HepG2 (cell line): ENCODE data around the gene CBY1. TPM values are rescaled to one million over a fixed set of nuclear protein-coding genes. Genes with fewer than 3 reads are reported as not detected.

Experiments
- ATF7 ChIP-seq, 2 experiments: fragments of 450-650 bp in 1 of 2; sonication (generic) in 1 of 2; formaldehyde crosslinking in 1 of 2; IDR thresholded peaks; 2 replicates each; pipeline versions ENCODE4 v1.4.0 to v1.6.1; 2016 to 2020; ENCODE audit warnings: antibody characterized with exemption in 1 of 2, mild to moderate bottlenecking in 1 of 2, missing genetic modification reagents in 1 of 2
- CC2D1A ChIP-seq: sonication (generic); formaldehyde crosslinking; IDR thresholded peaks from 2 replicates; pipeline ENCODE4 v1.8.1; 2023; ENCODE audit warnings: mild to moderate bottlenecking, missing genetic modification reagents
- ELF4 ChIP-seq: sonication (generic); formaldehyde crosslinking; IDR thresholded peaks from 2 replicates; pipeline ENCODE4 v1.5.0; 2020; ENCODE audit warnings: missing genetic modification reagents, mild to moderate bottlenecking, moderate library complexity, borderline replicate concordance
- GTF3A ChIP-seq: sonication (generic); formaldehyde crosslinking; conservative IDR thresholded peaks from 2 replicates; pipeline ENCODE4 v1.4.0; 2020; ENCODE audit warnings: mild to moderate bottlenecking, missing genetic modification reagents
- MED1 ChIP-seq: sonication (generic); formaldehyde crosslinking; IDR thresholded peaks from 2 replicates; pipeline ENCODE4 v1.4.0; 2020; ENCODE audit warnings: missing genetic modification reagents
- MYNN ChIP-seq: sonication (generic); formaldehyde crosslinking; IDR thresholded peaks from 2 replicates; pipeline ENCODE4 v1.4.0; 2020; ENCODE audit warnings: mild to moderate bottlenecking, low read depth, missing genetic modification reagents
- NFE2 ChIP-seq: sonication (generic); formaldehyde crosslinking; IDR thresholded peaks from 2 replicates; pipeline ENCODE4 v1.4.0; 2020; ENCODE audit warnings: missing genetic modification reagents
- NR2F6 ChIP-seq, 2 experiments: IDR thresholded peaks; 2 replicates each; pipeline ENCODE4 v1.6.1; 2016; ENCODE audit warnings: antibody characterized with exemption in 1 of 2, mild to moderate bottlenecking in 1 of 2
- PAXIP1 ChIP-seq: sonication (generic); formaldehyde crosslinking; conservative IDR thresholded peaks from 2 replicates; pipeline ENCODE4 v1.4.0; 2020; ENCODE audit warnings: mild to moderate bottlenecking, missing genetic modification reagents, moderate library complexity
- PITX1 ChIP-seq: sonication (generic); formaldehyde crosslinking; IDR thresholded peaks from 2 replicates; pipeline ENCODE4 v1.5.1; 2020; ENCODE audit warnings: mild to moderate bottlenecking, missing genetic modification reagents
- RNF2 ChIP-seq: fragments of 450-650 bp; conservative IDR thresholded peaks from 2 replicates; pipeline ENCODE4 v1.6.1; 2016; ENCODE audit warnings: low read depth
- SATB2 ChIP-seq: sonication (generic); formaldehyde crosslinking; IDR thresholded peaks from 2 replicates; pipeline ENCODE4 v1.5.0; 2020; ENCODE audit warnings: missing genetic modification reagents
- ZFP41 ChIP-seq: sonication (generic); formaldehyde crosslinking; IDR thresholded peaks from 2 replicates; pipeline ENCODE4 v1.4.0; 2020; ENCODE audit warnings: mild to moderate bottlenecking, missing genetic modification reagents, borderline replicate concordance
- ZNF343 ChIP-seq: sonication (generic); formaldehyde crosslinking; IDR thresholded peaks from 2 replicates; pipeline ENCODE4 v1.4.0; 2020; ENCODE audit warnings: mild to moderate bottlenecking, missing genetic modification reagents
- ZNF558 ChIP-seq: sonication (generic); formaldehyde crosslinking; IDR thresholded peaks from 2 replicates; pipeline ENCODE4 v1.9.0; 2022; ENCODE audit warnings: mild to moderate bottlenecking, missing genetic modification reagents, borderline replicate concordance
- polyA plus RNA-seq, 8 experiments: library from polyadenylated mRNA; depleted of rRNA in 3 of 8; stranded (reverse) in 7 of 8; unstranded in 1 of 8; fragments of >200 nt; fragmentation: Illumina TruSeq in 4 of 8; extraction: Trizol in 4 of 8; gene quantifications; 2 replicates each; pipeline versions ENCODE4 v1.2.1 to v1.2.3, GENCODE V29; 2011 to 2016; ENCODE audit warnings: low read depth in 4 of 8, missing spikeins in 1 of 8, mixed read lengths in 1 of 8; ENCODE audit not compliant: insufficient read depth in 1 of 8
- total RNA-seq, 5 experiments: library from RNA; depleted of rRNA; stranded (reverse); fragments of >200 nt; fragmentation: Illumina TruSeq; extraction: Trizol; gene quantifications; 2 replicates each; pipeline ENCODE4 v1.2.3, GENCODE V29; 2016; ENCODE audit warnings: low read depth in 1 of 5
- TF ChIP-seq, protein P1 (sequence below): sonication (generic); formaldehyde crosslinking; conservative IDR thresholded peaks from 2 replicates; pipeline ENCODE4 v1.4.0; 2020; ENCODE audit warnings: missing genetic modification reagents

CBY1 gene
- total and polyA plus RNA-seq, 2 of the 13 experiments (the other 11 are each of a cell fraction or from before 2014, with no cell fraction given), result 19.7 to 20.3 TPM

GRCh38 chr22:38705235-38706100 lies 49.0 kb downstream of the CBY1 start, which contains the start of gene GTPBP1 (continued):
- 0 out of 2 replicates have a peak, but pooled peaks have one; percentile 8 for TF ChIP-seq PAXIP1 (CRISPR knock-in tag)
- TF ChIP-seq GTF3A (CRISPR knock-in tag), result no peak
- TF ChIP-seq ZNF558 (CRISPR knock-in tag), result no peak
- 0 out of 2 replicates have a peak, but pooled peaks have one; percentile 26 for TF ChIP-seq SATB2 (CRISPR knock-in tag)
- no peak for TF ChIP-seq CC2D1A (CRISPR knock-in tag)
- no peak for TF ChIP-seq ZFP41 (CRISPR knock-in tag)
- TF ChIP-seq PITX1 (CRISPR knock-in tag), result 0 out of 2 replicates have a peak, but pooled peaks have one; percentile 62
- TF ChIP-seq MED1, result 0 out of 2 replicates have a peak, but pooled peaks have one; percentile 11
- TF ChIP-seq ZNF343, result no peak
- TF ChIP-seq, protein P1, sequence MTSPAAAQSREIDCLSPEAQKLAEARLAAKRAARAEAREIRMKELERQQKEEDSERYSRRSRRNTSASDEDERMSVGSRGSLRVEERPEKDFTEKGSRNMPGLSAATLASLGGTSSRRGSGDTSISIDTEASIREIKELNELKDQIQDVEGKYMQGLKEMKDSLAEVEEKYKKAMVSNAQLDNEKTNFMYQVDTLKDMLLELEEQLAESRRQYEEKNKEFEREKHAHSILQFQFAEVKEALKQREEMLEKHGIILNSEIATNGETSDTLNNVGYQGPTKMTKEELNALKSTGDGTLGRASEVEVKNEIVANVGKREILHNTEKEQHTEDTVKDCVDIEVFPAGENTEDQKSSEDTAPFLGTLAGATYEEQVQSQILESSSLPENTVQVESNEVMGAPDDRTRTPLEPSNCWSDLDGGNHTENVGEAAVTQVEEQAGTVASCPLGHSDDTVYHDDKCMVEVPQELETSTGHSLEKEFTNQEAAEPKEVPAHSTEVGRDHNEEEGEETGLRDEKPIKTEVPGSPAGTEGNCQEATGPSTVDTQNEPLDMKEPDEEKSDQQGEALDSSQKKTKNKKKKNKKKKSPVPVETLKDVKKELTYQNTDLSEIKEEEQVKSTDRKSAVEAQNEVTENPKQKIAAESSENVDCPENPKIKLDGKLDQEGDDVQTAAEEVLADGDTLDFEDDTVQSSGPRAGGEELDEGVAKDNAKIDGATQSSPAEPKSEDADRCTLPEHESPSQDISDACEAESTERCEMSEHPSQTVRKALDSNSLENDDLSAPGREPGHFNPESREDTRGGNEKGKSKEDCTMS (CRISPR knock-in tag), result no peak
- no peak for TF ChIP-seq RNF2
- no peak for TF ChIP-seq NR2F6 (IDR thresholded peaks at IDR 0.05)
- TF ChIP-seq NR2F6 (CRISPR knock-in tag; IDR thresholded peaks at IDR 0.05), result no peak
- no peak for TF ChIP-seq MYNN (CRISPR knock-in tag)
- no peak for TF ChIP-seq ELF4 (CRISPR knock-in tag)
- TF ChIP-seq NFE2 (CRISPR knock-in tag), result no peak
- no peak for TF ChIP-seq ATF7 (IDR thresholded peaks at IDR 0.05)
- TF ChIP-seq ATF7 (CRISPR knock-in tag; IDR thresholded peaks at IDR 0.05), result no peak
